Frontal cortex (tissue), 4 donors: ENCODE measurements around the gene ELMOD1. TPM values are rescaled to one million over a fixed set of nuclear protein-coding genes. Genes with fewer than 3 reads are reported as not detected.
"Not testable (repeated sequence)": the region's sequence is repeated elsewhere in the genome, so short reads cannot be mapped to it uniquely, and the experiment has no call there.

Experiments
- DNase-seq, 2 donors: peaks; one replicate each; pipeline ENCODE4 v3.0.0; 2012; ENCODE audit warnings: low spot score in 2 of 2
- FAIRE-seq: peaks from 2 replicates; lab custom pipeline; 2012; peaks lifted over from hg19 to GRCh38; lab: Jason Lieb, UNC
- total RNA-seq: library from RNA; depleted of rRNA; stranded (reverse); fragments of >200 nt; gene quantifications from one replicate; pipeline ENCODE4 v1.2.3, GENCODE V29; 2014
- donor health status: control.
- donor health status: control.
- donor health status: control.

ELMOD1 gene
- 118 TPM for total RNA-seq

DNA sequence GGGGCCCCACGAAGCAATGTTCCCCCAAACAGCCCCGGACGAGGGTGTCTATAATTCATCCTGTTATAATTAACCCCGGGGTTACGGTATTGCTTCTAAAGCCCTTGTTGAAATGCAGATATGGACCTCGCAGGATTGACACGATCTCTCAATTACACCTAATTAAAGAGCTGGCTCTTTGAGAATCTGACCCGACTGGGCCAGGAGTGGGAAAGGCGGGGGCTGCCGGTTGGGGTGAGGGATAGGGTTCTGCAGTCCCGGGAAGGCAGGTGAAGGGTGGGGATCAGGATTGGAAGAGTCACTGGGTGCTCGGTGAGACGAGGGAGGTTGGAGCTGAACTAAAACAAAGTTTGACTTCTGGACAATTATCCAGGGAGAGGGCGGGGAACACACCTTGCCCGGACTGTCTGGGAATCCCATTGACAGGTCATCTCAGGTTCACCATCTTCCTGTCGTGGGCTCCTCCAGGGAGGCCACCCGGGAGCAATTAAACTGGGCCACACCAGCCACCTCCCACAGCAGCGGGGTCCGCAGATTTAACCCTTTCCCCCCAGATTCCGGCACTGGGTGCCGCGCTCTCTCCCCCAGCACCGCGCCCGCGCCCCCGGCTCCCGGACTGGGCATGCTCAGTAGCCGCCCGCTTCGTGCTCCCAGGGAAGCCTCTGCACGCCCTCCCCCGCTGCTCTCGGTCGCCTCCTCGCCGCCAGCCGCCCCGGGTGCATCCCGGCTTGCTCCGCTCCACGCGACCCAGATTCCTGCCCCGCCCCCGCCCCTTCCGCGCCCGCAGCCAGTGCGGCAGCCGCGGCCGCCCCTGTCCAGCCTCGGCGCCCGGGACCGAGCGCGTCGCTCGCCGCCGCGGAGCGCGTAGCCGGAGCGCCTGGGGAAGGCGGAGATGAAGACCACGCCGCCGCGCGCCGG lies at the start of gene ELMOD1:
TSS of gene ELMOD1 (plus strand) at position 688 of the 918 bp plus-strand sequence. CDS start 27,043 bp downstream, outside the sequence.
- no peak for FAIRE-seq

DNA sequence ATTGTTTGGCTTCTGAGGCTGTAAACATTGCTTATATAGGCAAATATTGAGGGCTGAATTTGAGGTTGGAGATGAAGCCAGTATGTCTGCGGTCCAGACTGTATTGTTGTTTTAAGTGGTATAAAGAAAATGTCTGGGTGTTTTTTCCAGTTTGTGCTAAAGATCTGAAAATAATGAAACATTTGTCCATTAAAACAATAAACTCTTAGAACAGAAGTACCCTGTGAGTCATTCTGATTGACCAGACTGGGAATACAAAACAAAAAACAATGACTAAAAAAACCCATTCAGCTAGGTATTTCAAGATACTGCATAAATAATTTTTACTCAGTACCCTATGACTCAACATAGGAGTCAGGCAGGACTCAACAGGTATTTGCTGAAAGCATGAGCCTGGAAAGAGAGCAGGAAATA lies 45.8 kb upstream of the ELMOD1 start:
- DNase-seq (no peak), FAIRE-seq (peak; percentile 43)

More for the DNA sequence above, at the start of gene ELMOD1:
- DNase-seq: peak; percentile 71 to 76

DNA sequence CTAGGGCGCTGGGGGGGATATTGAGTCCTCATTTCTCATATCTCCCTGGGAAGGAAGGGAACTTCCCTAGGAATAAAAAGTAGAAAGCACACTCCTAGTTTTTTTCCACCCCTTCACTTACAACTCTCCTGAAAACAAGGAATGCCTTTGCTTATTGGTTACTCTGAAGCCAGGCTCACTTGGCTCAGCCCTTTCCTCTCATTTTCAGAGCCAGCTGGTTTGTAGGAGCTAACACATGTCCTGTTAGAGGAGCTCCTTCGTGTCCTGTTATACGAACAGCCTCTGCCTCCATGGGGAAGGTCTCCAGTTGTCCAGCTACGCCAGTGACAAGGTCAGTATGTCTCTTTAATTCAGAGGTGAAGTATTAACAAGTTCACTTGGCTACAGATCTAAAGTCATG lies 43.0 kb upstream of the ELMOD1 start:
- DNase-seq: no peak
- FAIRE-seq: no peak

DNA sequence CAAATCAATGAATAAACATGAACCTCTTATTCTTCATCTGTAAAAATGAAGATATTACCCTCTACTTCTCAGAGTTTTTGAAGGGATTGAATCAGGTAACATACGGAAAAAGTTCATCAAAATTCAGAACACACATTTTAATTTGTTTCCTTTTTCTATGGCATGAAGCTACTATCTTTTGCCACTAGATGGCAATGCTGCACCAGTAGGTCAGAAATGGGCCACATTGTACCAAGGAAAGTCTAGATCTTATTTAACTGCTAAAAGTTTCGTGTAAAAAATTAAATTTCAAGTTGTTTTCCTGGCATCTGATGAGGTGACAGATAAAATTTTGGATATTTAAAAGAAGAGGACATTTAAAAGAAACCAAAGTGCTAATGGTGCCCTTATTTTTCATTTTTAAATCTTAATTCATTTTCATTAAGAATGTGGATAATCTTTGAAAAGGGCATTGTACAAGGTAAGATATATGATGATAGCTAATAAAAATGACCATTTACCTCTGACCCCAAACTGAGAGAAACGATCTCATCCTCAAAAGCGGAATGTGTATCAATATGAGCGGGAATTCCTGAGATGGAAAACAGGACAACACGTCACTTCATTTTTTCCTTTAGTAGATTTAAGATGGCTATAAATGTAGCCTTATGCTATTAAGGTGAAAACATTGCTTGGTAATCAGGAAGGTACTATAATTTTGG lies 41.5 kb upstream of the ELMOD1 start:
- peak in 1 of 2 donors; percentile 18 for DNase-seq
- FAIRE-seq: peak; percentile 88

DNA sequence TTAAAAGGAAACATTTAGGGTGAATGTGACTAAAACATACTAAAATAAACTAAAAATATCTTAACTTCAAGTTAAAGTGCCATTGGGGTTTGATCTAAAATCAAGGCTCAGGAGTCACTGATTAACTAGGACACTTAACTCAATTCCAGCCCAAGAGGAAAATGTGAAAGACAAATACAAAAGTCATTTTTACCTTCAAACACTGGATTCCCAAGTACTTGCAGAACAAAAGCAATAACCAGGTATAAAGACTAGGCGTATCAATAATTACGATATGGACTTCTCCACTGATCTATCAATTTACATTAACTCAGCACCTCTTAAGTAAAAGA lies 41.0 kb upstream of the ELMOD1 start:
- no peak for FAIRE-seq
- DNase-seq: no peak

DNA sequence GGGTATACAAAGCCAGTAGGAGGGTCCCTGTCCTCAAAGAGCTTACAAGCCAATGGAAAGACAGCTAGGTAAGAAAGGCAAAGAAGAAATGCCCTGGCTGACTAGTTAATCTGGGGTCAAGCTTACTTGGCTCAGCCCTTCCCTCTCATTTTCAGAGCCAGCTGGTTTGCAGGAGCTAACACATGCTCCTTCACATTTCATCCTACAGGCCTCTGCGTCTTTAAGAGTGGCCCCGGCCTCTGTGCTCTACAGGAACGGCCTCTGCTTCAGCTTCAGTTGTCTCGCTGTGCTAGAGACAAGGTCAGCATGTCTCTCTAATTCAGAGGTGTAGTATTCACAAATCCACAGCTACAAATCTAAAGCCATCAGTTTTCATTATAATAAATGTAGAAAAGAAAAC lies 40.6 kb upstream of the ELMOD1 start:
- FAIRE-seq: no peak
- no peak for DNase-seq

DNA sequence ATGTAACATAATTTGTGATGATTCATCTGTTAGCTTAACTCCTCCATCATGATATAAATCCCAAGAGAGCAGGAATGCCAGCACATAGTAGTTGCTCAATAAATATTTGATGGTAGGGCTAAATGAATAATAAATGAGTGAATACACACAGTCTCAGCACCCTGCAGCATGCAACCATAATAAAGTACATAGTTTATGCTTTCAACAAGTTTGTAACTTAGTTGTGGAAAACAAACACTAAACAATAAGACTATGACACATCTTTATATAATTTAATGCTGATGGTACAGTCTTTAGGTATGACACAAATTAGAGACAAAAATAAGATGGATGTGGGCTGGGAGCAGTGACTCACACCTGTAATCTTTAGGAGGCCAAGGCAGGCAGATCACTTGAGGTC lies 29.3 kb upstream of the ELMOD1 start:
- DNase-seq: no peak
- no peak for FAIRE-seq

DNA sequence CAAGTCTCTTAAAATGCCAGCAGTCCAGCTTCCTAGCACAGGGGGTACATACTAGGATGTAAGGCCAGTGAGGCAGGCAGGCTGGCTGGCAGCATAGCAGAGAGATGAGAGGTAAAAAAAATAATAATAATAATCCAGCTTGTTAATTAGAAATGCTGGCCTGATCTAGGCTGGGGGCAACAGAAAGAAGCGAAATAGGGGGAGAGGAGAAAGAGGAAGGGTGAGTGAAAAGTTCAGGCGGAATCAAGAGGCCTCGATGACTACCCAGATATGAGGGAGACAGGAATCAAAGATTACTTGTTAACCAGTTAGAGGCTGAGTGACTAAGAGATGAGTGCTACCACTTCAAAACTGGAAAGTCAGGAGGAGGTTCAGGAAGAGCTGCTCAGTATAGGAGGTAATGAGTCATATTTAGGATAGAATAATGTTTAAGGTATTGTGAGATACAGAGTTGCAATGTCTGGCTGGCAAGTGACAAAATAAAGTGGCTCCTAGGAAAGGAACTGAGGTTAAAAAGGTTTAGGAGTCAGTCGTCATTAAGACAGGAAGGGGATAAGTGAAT lies 28.2 kb upstream of the ELMOD1 start:
- FAIRE-seq: no peak

DNA sequence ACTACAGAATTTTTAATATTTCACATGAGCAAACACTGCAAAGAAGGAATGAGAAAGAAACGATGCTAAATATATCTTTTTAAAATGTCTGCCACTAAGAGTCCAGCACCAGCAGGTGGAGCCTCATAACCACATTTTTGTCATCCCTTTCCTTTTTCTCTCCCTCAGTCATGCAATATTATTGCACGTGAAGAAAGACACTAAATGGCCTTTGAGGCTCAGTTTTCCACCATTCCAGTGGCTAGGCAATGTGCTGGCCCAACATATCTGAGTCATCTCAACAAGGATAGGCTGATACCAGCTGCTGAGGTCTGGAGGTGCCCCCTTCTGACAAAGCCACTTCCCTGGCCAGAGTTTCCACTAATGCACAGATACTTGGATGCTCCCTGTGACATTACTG lies 27.2 kb upstream of the ELMOD1 start:
- no peak for DNase-seq
- no peak for FAIRE-seq

More for the DNA sequence above, 28.2 kb upstream of the ELMOD1 start:
- DNase-seq: no peak

DNA sequence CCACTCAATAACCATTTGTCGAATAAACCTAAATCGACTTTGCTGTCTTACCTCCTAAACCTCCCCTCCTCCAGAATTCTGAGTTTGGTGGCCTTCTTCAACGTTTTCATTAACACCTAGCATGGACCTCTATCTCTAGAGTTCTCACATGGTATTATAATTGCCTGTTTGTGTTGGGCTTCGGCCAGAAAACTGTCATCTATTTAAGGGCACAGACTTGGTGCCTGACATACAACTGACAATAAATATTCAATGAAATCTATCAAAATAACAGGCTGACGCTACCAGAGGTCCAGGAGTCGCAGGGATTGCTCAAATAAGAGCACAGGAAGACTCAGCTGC lies 26.1 kb upstream of the ELMOD1 start:
- FAIRE-seq: no peak

DNA sequence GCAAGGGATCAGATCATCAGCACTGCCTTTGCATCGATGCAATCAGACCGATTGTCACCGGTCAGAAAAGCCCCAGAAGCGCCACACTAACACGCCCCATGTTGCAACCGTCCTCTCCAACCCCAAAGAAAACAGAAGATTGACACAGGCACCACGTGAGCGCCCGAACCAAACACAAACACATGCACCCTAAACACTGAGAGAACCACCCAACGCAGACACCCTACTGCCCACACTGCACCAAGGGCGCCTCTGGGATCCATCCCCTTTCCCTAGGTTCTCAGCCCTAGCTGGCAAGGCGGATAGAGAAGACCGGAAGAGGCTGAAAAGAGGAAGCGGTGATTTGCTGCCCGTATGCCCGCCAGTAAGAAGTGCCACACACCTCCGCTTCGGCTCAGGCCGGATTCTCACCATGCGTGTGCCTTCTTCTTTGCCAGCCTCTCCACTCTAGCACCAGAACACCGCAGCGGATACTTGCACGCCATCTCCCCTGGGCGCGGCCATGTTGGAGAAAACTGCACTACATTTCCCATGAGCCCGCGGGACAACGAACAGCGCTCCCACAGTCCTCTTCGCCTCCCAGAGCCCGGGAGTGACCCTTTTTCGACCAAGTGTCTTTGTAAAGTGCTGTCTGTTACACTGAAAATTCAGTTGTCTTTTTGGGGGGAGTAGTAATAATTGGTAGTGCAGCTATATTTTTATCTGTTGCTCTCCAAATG lies 25.6 kb upstream of the ELMOD1 start, which contains the start of gene ALKBH8:
TSS of gene ALKBH8 (minus strand) at position 517 of the 719 bp plus-strand sequence. CDS start 4,842 bp downstream, outside the sequence.
- peak; percentile 46 to 52 for DNase-seq
- no peak for FAIRE-seq

More for the DNA sequence above, 26.1 kb upstream of the ELMOD1 start:
- DNase-seq: no peak

DNA sequence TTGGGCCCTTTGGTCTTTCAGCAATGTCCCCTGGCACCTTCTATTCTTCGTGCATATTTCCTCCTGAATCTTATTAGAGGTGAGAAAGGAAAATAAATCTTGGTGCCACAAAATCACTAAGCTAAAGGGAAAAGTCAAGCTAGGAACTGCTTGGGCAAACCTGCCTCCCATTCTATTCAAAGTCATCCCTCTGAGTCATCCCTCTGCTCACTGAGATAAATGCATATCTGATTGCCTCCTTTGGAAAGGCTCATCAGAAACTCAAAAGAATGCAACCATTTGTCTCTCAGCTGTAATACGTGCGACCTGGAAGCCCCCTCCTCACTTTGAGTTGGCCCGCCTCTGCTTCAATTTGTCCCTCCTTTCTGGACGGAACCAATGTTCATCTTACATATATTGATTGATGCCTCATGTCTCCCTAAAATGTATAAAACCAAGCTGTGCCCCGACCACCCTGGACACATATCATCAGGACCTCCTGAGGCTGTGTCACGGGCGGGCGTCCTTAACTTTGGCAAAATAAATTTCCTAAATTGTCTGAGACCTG lies 24.9 kb upstream of the ELMOD1 start:
- not testable (repeated sequence) for FAIRE-seq, DNase-seq

DNA sequence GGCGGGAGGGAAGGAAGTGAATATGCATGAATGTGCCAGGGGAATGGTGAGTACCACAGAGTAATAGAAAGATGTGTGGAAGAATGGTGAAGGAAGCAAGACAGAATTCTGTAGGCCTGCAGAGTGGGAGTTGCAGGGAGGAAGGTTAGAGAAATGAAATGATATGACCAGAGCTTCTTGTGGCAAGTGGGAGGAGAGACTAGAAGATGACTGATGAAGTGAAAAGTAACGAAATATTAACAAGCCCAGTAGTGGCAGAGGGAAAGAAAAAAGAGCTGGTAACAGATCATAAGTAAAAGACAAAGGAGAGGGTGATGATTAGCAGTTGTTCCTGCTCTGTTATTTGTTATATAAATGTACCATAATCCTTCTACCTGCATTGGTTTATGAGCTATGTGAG lies 24.4 kb upstream of the ELMOD1 start:
- DNase-seq (no peak), FAIRE-seq (no peak)

DNA sequence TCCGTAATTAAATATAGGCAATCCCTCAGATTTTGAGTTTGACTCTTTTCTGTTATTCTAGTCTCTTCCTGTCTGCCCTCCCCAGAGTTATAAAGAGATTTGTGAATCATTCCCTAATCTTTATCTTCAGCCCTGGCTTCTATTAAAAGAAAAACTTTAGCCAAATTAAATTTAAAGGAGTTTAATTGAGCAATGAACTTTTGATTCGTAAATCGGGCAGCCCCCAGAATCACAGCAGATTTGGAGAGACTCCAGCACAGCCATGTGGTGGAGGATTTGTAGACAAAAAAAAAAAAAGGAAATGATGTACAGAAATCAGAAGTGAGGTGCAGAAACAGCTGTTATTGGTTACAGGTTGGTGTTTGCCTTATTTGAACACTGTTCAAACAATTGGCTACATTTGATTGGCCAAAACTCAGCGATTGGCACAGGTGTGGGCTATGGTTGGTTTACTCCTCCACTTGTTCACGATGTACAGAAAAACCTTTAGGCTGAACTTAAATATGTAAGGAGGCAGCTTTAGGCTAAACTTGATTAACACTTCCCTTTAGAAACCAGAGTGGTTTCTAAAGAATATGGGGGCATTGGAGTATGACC lies 23.1 kb upstream of the ELMOD1 start:
- no peak for DNase-seq
- FAIRE-seq: no peak

DNA sequence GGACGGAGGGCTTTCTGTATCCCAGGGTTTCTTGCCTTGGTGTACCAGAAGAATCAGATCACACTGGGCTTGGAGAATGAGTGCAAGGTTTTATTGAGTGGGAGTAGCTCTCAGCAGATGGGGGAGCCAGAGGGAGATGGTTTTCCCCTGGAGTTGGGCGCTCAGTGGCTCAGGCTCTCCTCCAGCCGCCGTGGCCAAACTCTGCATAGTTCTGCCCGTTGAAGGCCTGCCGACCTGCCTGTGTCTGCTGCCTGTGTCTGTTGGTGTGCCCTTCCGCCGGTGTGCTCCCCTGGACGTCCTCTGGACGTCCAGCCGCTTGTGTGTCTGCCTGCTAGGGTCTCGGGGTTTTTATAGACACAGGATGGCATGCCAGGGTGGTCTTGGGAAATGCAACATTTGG lies 20.9 kb upstream of the ELMOD1 start:
- FAIRE-seq (no peak), DNase-seq (no peak)

DNA sequence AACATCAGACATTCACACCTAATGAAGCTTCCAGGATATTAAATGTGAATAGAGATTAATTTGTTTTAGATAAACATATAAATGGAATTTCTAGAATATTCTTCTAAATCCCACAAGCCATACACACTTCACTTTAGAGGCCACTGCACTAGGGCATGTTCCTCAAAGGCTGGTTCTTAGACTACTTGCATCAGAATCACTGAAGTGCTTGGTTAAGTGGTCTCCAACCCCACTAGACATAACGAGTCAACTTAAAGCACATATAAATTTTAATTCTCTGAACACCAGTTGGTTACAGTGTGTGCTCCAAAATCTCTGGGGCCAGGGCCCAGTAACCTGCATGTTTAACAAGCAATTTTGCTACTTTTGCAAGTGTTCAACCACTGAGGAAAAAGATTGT lies 17.5 kb upstream of the ELMOD1 start:
- no peak for FAIRE-seq
- no peak for DNase-seq

DNA sequence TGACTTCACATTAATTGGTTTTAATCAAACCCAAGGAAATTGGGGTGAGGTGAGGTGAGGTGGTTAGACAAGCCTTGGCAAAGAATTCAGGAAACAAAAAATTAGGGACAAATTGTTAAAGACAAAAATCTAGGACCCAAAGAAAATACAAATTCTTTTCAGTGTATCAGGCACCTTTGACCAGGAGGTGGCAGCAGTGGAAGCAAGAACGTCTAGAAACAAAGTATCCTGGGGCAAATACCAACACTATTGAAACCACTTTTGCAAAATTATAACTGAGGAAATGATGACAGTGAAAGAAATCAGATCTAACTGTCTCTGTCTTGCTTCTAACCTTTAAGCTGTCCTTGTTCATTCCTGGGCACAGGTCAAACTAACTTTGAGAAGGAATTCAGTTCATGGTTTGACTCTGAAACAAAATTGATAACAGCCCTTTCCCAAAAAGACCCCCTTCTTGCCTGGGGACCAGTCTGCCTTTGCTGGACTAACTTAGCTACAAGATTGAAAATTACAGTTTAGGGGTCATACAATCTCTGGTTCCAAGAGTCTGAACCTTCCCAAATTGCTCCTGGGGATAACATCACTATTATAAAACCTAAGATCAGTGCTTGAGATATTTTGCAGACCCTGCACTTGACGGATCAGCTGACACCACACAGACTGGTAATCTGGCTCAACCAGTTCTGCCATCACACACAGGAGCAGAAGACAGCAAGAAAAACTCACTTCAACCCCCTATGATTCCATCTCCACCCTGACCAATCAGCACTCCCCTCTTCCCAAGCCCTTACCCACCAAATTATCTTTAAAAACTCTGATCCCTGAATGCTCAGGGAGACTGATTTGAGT lies 14.2 kb upstream of the ELMOD1 start:
- FAIRE-seq: not testable (repeated sequence)
- peak; percentile 29 to 47 for DNase-seq

DNA sequence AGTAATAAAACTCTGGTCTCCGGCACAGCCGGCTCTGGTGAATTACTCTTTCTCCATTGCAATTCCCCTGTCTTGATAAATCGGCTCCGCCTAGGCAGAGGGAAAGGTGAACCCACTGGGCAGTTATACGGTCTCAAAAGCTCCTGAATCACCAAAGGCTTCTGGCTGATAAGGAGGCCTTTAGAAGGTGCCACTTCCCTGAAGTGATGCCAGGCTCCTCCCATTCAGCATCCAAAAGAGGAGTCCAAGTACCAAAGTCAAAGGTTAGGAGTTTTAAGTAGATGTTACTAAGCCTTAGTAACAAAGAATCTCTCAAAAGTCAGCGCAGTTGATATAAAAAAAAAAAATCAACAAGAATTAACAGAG lies 13.6 kb upstream of the ELMOD1 start:
- no peak for DNase-seq
- FAIRE-seq: no peak

DNA sequence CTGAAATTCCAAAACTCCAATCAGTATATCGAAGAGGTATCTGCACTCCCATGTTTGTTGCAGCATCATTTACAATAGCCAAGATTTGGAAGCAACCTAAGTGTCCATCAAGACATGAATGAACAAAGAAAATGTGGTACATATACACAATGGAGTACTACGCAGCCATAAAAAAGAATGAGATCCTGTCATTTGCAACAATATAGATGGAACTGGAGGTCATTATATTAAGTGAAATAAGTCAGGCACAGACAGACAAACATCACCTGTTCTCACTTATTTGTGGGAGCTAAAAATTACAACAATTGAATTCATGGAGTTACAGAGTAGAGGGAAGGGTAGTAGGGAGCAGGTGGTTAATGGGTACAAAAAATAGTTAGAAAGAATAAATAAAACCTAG lies 11.8 kb upstream of the ELMOD1 start:
- FAIRE-seq, DNase-seq: not testable (repeated sequence)
